ENCODE results near the gene MAJIN. TPM values are rescaled to one million over a fixed set of nuclear protein-coding genes. Genes with fewer than 3 reads are reported as not detected.
"Not testable (repeated sequence)": the region's sequence is repeated elsewhere in the genome, so short reads cannot be mapped to it uniquely, and the experiment has no call there.

Gene MAJIN
- total RNA-seq, 4 donors from 2014 or later, result not detected

DNA sequence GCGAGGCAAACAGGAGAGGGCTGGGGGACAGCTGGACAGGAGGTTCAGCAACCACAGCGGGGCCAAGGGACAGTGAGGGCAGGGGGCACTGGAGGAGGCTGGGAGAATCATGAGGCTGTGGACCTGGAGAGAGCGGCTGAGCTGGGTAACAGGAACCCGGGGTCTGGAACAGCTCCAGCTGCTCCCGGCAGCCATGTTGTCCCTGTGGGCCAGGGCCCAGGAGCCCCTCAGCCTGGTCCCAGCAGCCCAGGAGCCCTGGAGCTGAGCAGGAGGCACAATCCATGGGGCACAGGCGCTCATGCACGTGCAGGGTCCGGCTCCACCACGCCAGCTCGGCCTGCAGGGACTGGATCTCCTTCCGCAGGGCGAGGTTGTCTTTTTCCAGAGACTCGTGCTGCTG, 17.5 kb upstream of the MAJIN start:
- TF ChIP-seq POLR2A (IDR thresholded peaks at IDR 0.05), result no peak
- TF ChIP-seq, protein P1, sequence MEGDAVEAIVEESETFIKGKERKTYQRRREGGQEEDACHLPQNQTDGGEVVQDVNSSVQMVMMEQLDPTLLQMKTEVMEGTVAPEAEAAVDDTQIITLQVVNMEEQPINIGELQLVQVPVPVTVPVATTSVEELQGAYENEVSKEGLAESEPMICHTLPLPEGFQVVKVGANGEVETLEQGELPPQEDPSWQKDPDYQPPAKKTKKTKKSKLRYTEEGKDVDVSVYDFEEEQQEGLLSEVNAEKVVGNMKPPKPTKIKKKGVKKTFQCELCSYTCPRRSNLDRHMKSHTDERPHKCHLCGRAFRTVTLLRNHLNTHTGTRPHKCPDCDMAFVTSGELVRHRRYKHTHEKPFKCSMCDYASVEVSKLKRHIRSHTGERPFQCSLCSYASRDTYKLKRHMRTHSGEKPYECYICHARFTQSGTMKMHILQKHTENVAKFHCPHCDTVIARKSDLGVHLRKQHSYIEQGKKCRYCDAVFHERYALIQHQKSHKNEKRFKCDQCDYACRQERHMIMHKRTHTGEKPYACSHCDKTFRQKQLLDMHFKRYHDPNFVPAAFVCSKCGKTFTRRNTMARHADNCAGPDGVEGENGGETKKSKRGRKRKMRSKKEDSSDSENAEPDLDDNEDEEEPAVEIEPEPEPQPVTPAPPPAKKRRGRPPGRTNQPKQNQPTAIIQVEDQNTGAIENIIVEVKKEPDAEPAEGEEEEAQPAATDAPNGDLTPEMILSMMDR (IDR thresholded peaks at IDR 0.05 in 4 of 5, conservative IDR thresholded peaks at IDR 0.05 in 1 of 5), result no peak
- ATAC-seq (no peak), DNase-seq (no peak)
- no peaks in the 10 kb centered on the region for H3K27me3 ChIP-seq
- no peaks in the 10 kb centered on the region for H3K36me3 ChIP-seq
- peak overlapping the region in 3 of 4 donors; percentile 46 to 59 (median 48) for H3K27ac ChIP-seq
- H3K4me1 ChIP-seq, result peaks cover 6 to 14% of the 10 kb centered on the region in 2 donors
- no peaks in the 10 kb centered on the region for H3K9me3 ChIP-seq
- intact Hi-C loops (cut with DNase I; ENCODE audit: low total_unique reads), result no loop called here
- peak overlapping the region; percentile 4 to 40 (median 34) for H3K4me3 ChIP-seq
- in situ Hi-C loops (cut with MboI; ENCODE audit: low sequenced_read_pairs in 4 of 4), result no loop called here

DNA sequence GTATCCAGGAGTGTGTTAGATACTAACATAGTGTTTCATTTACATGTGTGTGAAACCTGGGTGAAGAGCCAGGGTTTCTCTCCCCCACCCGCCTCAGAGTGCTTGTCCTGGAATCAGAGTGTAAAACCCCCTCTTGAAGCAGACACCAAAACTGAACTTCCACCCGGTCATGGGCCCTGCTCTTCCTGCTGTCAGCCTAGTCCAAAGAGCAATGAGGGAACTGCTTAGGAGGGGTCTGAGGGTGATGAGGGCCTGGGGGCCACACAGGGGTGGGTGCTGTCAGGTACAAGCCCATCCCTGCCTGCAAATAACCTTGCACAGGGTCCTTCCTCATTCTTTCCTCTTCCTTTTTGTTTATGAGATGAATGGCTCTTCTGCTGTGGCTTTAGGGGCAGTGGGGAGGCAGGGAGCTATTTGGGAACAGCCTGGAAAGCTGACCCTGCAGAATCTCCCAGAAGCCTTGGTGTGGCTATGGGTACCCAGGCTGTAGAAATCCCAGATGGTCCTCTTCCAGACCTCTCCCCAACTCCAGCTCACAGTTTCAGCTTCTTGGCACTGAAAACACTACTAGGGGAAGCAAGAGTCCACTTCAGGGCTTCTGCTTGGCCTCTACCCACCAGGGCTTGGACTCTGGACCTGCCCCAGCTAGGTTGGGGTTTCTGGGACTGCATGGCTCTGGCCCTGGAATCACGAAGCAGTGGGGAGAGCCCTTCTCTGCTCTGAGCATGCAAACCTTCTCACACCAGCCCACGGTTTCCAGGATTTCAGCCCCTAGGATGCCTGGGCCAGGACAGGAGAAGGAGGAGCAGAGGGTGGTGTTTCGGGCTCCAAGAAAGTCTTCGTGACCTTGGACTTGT, 16.3 kb upstream of the MAJIN start:
- Histone ChIP-seq H3K36me3 (no peaks in the 10 kb centered on the region), H3K27me3 (no peaks in the 10 kb centered on the region), H3K9me3 (no peaks in the 10 kb centered on the region), H3K27ac (no peak overlapping the region), H3K4me1 (peaks cover 6 to 14% of the 10 kb centered on the region in 2 donors), H3K4me3 (no peak overlapping the region)
- DNase-seq (no peak), ATAC-seq (no peak)
- in situ Hi-C loops (cut with MboI; ENCODE audit: low sequenced_read_pairs in 4 of 4) (no loop called here), intact Hi-C loops (cut with DNase I; ENCODE audit: low total_unique reads) (no loop called here)
- no peak for TF ChIP-seq POLR2A (IDR thresholded peaks at IDR 0.05)
- TF ChIP-seq, protein P1 (IDR thresholded peaks at IDR 0.05 in 4 of 5, conservative IDR thresholded peaks at IDR 0.05 in 1 of 5), result no peak

DNA sequence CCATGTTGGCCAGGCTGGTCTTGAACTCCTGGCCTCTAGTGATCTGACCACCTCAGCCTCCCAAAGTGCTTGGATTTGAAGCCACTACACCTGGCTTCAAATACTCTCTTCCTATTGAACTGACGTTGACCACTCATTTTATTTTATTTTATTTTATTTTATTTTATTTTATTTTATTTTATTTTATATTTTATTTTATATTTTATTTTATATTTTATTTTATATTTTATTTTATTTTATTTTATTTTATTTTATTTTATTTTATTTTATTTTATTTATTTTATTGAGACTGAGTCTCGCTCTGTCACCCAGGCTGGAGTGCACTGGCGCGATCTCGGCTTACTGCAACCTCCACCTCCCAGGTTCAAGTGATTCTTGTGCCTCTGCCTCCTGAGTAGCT, 11.4 kb upstream of the MAJIN start:
- H3K36me3 ChIP-seq; H3K4me1 ChIP-seq; ATAC-seq; H3K27ac ChIP-seq; in situ Hi-C loops (cut with MboI; ENCODE audit: low sequenced_read_pairs in 4 of 4); DNase-seq; H3K9me3 ChIP-seq; H3K27me3 ChIP-seq; H3K4me3 ChIP-seq; intact Hi-C loops (cut with DNase I; ENCODE audit: low total_unique reads): not testable (repeated sequence)

DNA sequence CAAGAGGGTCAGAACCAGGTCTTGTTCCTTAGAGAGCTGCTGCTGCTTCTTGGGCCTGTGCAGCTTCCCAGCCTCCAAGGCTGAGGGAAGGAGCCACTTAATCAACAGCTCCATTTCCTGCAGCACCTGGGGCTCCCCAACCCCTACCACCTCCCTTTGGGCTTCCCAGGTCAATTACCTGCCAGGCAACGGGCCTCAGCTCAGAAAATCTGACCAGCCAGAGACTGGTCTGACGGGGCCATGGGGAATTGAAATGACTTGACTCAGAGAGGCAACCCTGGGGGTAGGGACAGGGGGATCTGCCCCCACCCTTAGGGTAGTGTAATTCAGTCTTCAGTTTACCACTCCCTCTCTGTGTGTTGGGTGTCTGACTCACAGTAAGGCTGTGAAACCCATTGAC, 4.7 kb upstream of the MAJIN start:
- ATAC-seq, result no peak
- intact Hi-C loops (cut with DNase I; ENCODE audit: low total_unique reads) (no loop called here), in situ Hi-C loops (cut with MboI; ENCODE audit: low sequenced_read_pairs in 4 of 4) (no loop called here)
- no peaks in the 10 kb centered on the region for H3K36me3 ChIP-seq
- H3K27me3 ChIP-seq, result no peaks in the 10 kb centered on the region
- H3K27ac ChIP-seq, result no peak overlapping the region
- no peak overlapping the region for H3K4me3 ChIP-seq
- no peak for DNase-seq
- H3K9me3 ChIP-seq, result no peaks in the 10 kb centered on the region
- peaks cover 0 to 9% of the 10 kb centered on the region in 2 donors for H3K4me1 ChIP-seq
- TF ChIP-seq POLR2A (IDR thresholded peaks at IDR 0.05), result no peak
- TF ChIP-seq, protein P1 (IDR thresholded peaks at IDR 0.05 in 4 of 5, conservative IDR thresholded peaks at IDR 0.05 in 1 of 5), result no peak

DNA sequence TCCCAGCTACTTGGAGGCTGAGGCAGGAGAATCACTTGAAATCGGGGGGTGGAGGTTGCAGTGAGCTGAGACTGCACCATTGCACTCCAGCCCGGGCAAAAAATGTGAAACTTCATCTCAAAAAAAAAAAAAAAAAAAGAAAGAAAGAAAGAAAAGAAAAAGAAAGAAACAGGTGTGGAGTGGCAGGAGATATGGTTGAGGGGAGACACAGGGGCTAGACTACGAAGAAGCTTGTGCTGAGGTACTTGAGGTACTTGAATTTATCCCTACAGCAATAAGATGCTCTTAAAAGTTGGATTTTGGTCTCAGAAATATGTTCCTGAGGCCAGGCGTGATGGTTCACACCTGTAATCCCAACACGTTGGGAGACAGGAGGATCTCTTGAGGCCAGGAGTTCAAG, 2.2 kb upstream of the MAJIN start:
- no peak for ATAC-seq
- TF ChIP-seq, protein P1 (IDR thresholded peaks at IDR 0.05 in 4 of 5, conservative IDR thresholded peaks at IDR 0.05 in 1 of 5), result no peak
- no peak for TF ChIP-seq POLR2A (IDR thresholded peaks at IDR 0.05)
- no peak for DNase-seq
- H3K4me3 ChIP-seq, result no peak overlapping the region
- H3K27ac ChIP-seq, result no peak overlapping the region
- H3K4me1 ChIP-seq, result peaks cover 0 to 11% of the 10 kb centered on the region in 2 donors
- in situ Hi-C loops (cut with MboI; ENCODE audit: low sequenced_read_pairs in 4 of 4) (no loop called here), intact Hi-C loops (cut with DNase I; ENCODE audit: low total_unique reads) (no loop called here)
- H3K9me3 ChIP-seq, result no peaks in the 10 kb centered on the region
- no peaks in the 10 kb centered on the region for H3K36me3 ChIP-seq
- no peaks in the 10 kb centered on the region for H3K27me3 ChIP-seq
